EL (cell line): ENCODE results near the gene MMD.
"Not testable (repeated sequence)": the region's sequence is repeated elsewhere in the genome, so short reads cannot be mapped to it uniquely, and the experiment has no call there.

ENCODE experiments used
- DNase-seq: peaks from one replicate; pipeline ENCODE4 v3.0.0-alpha.2; 2016

MMD gene

GRCh38 chr17:55420067-55420775, 1.4 kb downstream of the MMD start:
- DNase-seq = no peak

GRCh38 chr17:55418369-55419268, 3.0 kb downstream of the MMD start:
- DNase-seq = no peak

GRCh38 chr17:55417411-55418268, 4.0 kb downstream of the MMD start:
- no peak for DNase-seq

GRCh38 chr17:55416470-55417052, 5.1 kb downstream of the MMD start:
- no peak for DNase-seq

GRCh38 chr17:55416000-55416399, 5.6 kb downstream of the MMD start:
- DNase-seq = no peak

GRCh38 chr17:55414983-55415382, 6.7 kb downstream of the MMD start:
- no peak for DNase-seq

- DNase-seq = no peak
Measured at GRCh38 chr17:55413825-55414489, 7.7 kb downstream of the MMD start.

GRCh38 chr17:55411463-55411855, 10.2 kb downstream of the MMD start:
- no peak for DNase-seq

- DNase-seq = no peak
Measured at GRCh38 chr17:55410722-55411462, 10.7 kb downstream of the MMD start.

GRCh38 chr17:55409030-55409800, 12.4 kb downstream of the MMD start:
- DNase-seq = no peak

- DNase-seq = no peak
Measured at GRCh38 chr17:55407641-55408566, 13.7 kb downstream of the MMD start.

GRCh38 chr17:55405600-55405999, 16.0 kb downstream of the MMD start:
- DNase-seq = no peak

GRCh38 chr17:55404197-55404596, 17.4 kb downstream of the MMD start:
- not testable (repeated sequence) for DNase-seq

GRCh38 chr17:55402374-55402773, 19.3 kb downstream of the MMD start:
- DNase-seq = no peak

GRCh38 chr17:55398689-55399088, 22.9 kb downstream of the MMD start:
- DNase-seq = no peak

GRCh38 chr17:55395803-55396505, 25.7 kb downstream of the MMD start:
- no peak for DNase-seq

- DNase-seq = no peak
Measured at GRCh38 chr17:55394357-55395021, 27.1 kb downstream of the MMD start.

- DNase-seq = no peak
Measured at GRCh38 chr17:55391764-55392467, 29.7 kb downstream of the MMD start.
